GM23248 (cell line): ENCODE measurements around the gene NTMT1.

Experiments
- EZH2 ChIP-seq: fragments of 200-600 bp; sonication (generic); IDR thresholded peaks from 2 replicates; pipeline ENCODE4 v1.6.1; 2018; ENCODE audit warnings: antibody characterized with exemption, mild to moderate bottlenecking; ENCODE audit not compliant: insufficient read depth, poor library complexity, severe bottlenecking
- EZH2phosphoT487 ChIP-seq: fragments of 200-600 bp; sonication (generic); IDR thresholded peaks from 2 replicates; pipeline ENCODE4 v1.6.1; 2018; ENCODE audit warnings: antibody characterized with exemption, moderate library complexity, mild to moderate bottlenecking, low read depth; ENCODE audit not compliant: insufficient read depth

GRCh38 chr9:129685220-129685932 is 59.4 kb downstream of the NTMT1 start:
- no peak for TF ChIP-seq EZH2phosphoT487
- no peak for TF ChIP-seq EZH2
